ENCODE measurements around the gene BHLHE23.

GRCh38 chr20:63016514-63017075, 9.8 kb upstream of the BHLHE23 start:
- TF ChIP-seq CTCF (IDR thresholded peaks at IDR 0.05) (no peak), POLR2A (IDR thresholded peaks at IDR 0.05) (no peak)

Measured in thyroid gland (tissue), 4 donors.